SK-N-SH (cell line): ENCODE data around the gene PTCSC3. TPM values are rescaled to one million over a fixed set of nuclear protein-coding genes. Genes with fewer than 3 reads are reported as not detected.

Source experiments
- CTCF ChIA-PET: fragments of 300-600, 350-600 bp; formaldehyde crosslinking; extraction: SDS; loops from one replicate; lab custom pipeline; 2021; lab: Yijun Ruan, JAX
- POLR2A ChIA-PET: fragments of 350-600 bp; sonication (Branson Sonifier 250); formaldehyde crosslinking; extraction: SDS; loops from one replicate; lab custom pipeline; 2020; ENCODE audit warnings: antibody characterized with exemption, inconsistent platforms; lab: Yijun Ruan, JAX
- DNase-seq: peaks from one replicate; pipeline ENCODE4 v3.0.0; 2012
- H2AFZ ChIP-seq: fragments of 200-600 bp; sonication (generic); 2 replicates; pipeline ENCODE4 v1.8.1; 2016; ENCODE audit warnings: antibody characterized with exemption, mild to moderate bottlenecking, low read depth
- H3F3A ChIP-seq: fragments of 200-600 bp; sonication (generic); replicated peaks from 2 replicates; pipeline ENCODE3; 2016; ENCODE audit warnings: antibody characterized with exemption, mild to moderate bottlenecking; ENCODE audit not compliant: insufficient read depth
- H3K27ac ChIP-seq, 2 experiments: fragments of 200-500 bp in 1 of 2; fragments of 200-600 bp in 1 of 2; sonication (Bioruptor generic) in 1 of 2; sonication (generic), shearing (Covaris generic) in 1 of 2; 2 replicates each; pipeline versions ENCODE4 v1.5.1 to v1.6.1; 2014 to 2016; ENCODE audit warnings: low read depth in 2 of 2, inconsistent platforms in 1 of 2, low read length in 1 of 2, mild to moderate bottlenecking in 1 of 2, mixed read lengths in 1 of 2
- H3K27me3 ChIP-seq: fragments of 200-600 bp; sonication (generic), shearing (Covaris generic); 2 replicates; pipeline ENCODE4 v1.6.1; 2016; ENCODE audit warnings: mixed run types; ENCODE audit not compliant: insufficient read depth
- H3K36me3 ChIP-seq, 2 experiments: fragments of 200-500 bp in 1 of 2; fragments of 200-600 bp in 1 of 2; sonication (Bioruptor generic) in 1 of 2; sonication (generic) in 1 of 2; replicated peaks in 1 of 2; 2 replicates each; pipeline versions ENCODE3 to v1.5.1; 2014 to 2016; ENCODE audit warnings: low read length in 1 of 2, mild to moderate bottlenecking in 1 of 2; ENCODE audit not compliant: insufficient read depth in 2 of 2, control insufficient read depth in 1 of 2
- H3K4me1 ChIP-seq, 2 experiments: fragments of 200-500 bp in 1 of 2; fragments of 200-600 bp in 1 of 2; sonication (Bioruptor generic) in 1 of 2; sonication (generic), shearing (Covaris generic) in 1 of 2; 2 replicates each; pipeline versions ENCODE4 v1.5.1 to v1.6.1; 2014 to 2016; ENCODE audit warnings: low read depth in 1 of 2, low read length in 1 of 2, mixed run types in 1 of 2; ENCODE audit not compliant: insufficient read depth in 2 of 2, control insufficient read depth in 1 of 2
- H3K4me2 ChIP-seq: fragments of 200-600 bp; sonication (generic), shearing (Covaris generic); 2 replicates; pipeline ENCODE4 v1.6.1; 2017; ENCODE audit warnings: mixed run types
- H3K4me3 ChIP-seq, 2 experiments: fragments of 200-500 bp in 1 of 2; fragments of 200-600 bp in 1 of 2; sonication (Bioruptor generic) in 1 of 2; sonication (generic), shearing (Covaris generic) in 1 of 2; 2 replicates each; pipeline versions ENCODE4 v1.5.1 to v1.8.1; 2014 to 2016; ENCODE audit warnings: low read depth in 2 of 2, inconsistent platforms in 1 of 2, low read length in 1 of 2, mild to moderate bottlenecking in 1 of 2, mixed read lengths in 1 of 2, moderate library complexity in 1 of 2
- H3K79me2 ChIP-seq: fragments of 200-600 bp; sonication (generic); 2 replicates; pipeline ENCODE4 v1.8.1; 2017; ENCODE audit warnings: mild to moderate bottlenecking; ENCODE audit not compliant: insufficient read depth
- H3K9ac ChIP-seq: fragments of 200-600 bp; sonication (generic); 2 replicates; pipeline ENCODE4 v1.6.1; 2017; ENCODE audit warnings: mixed run types
- H3K9me2 ChIP-seq: fragments of 200-600 bp; sonication (generic); 2 replicates; pipeline ENCODE4 v1.6.1; 2017; ENCODE audit warnings: mixed run types
- H3K9me3 ChIP-seq: fragments of 200-600 bp; sonication (generic); 2 replicates; pipeline ENCODE4 v1.6.1; 2017; ENCODE audit warnings: mixed run types, mild to moderate bottlenecking, moderate library complexity
- H4K20me1 ChIP-seq: fragments of 200-600 bp; sonication (generic); 2 replicates; pipeline ENCODE4 v1.6.1; 2017; ENCODE audit warnings: mild to moderate bottlenecking, mixed run types; ENCODE audit not compliant: insufficient read depth
- ELF1 ChIP-seq: IDR thresholded peaks from 2 replicates; pipeline ENCODE4 v1.4.0; 2012
- EP300 ChIP-seq, 2 experiments: IDR thresholded peaks; 2 replicates each; pipeline versions ENCODE4 v1.4.0 to v1.6.1; 2012; ENCODE audit warnings: borderline replicate concordance in 1 of 2, low read depth in 1 of 2, low read length in 1 of 2
- FOXJ3 ChIP-seq: sonication (generic); formaldehyde crosslinking; IDR thresholded peaks from 2 replicates; pipeline ENCODE4 v1.5.1; 2020; ENCODE audit warnings: mild to moderate bottlenecking, missing genetic modification reagents
- FOXM1 ChIP-seq: IDR thresholded peaks from 2 replicates; pipeline ENCODE4 v1.4.0; 2012; ENCODE audit warnings: low read depth, mild to moderate bottlenecking
- GABPA ChIP-seq: IDR thresholded peaks from 2 replicates; pipeline ENCODE4 v1.4.0; 2012; ENCODE audit warnings: low read depth, mild to moderate bottlenecking
- JUND ChIP-seq: IDR thresholded peaks from 2 replicates; pipeline ENCODE4 v1.4.0; 2012
- MAX ChIP-seq: IDR thresholded peaks from 2 replicates; pipeline ENCODE4 v1.4.0; 2012; ENCODE audit warnings: low read depth
- MEF2A ChIP-seq: IDR thresholded peaks from 2 replicates; pipeline ENCODE4 v1.4.0; 2012; ENCODE audit warnings: low read depth, borderline replicate concordance
- NFIC ChIP-seq: IDR thresholded peaks from 2 replicates; pipeline ENCODE4 v1.4.0; 2012; ENCODE audit warnings: borderline replicate concordance
- NRF1 ChIP-seq: IDR thresholded peaks from 2 replicates; pipeline ENCODE4 v1.6.1; 2012; ENCODE audit warnings: low read depth, mild to moderate bottlenecking, low read length
- PBX3 ChIP-seq: IDR thresholded peaks from 2 replicates; pipeline ENCODE4; 2012
- RAD21 ChIP-seq: IDR thresholded peaks from 2 replicates; pipeline ENCODE4 v1.6.1; 2012; ENCODE audit warnings: mild to moderate bottlenecking, low read length
- RCOR1 ChIP-seq: fragments of 150-350 bp; IDR thresholded peaks from 2 replicates; pipeline ENCODE4 v1.6.1; 2017; ENCODE audit warnings: antibody characterized with exemption, low read length
- RXRA ChIP-seq: IDR thresholded peaks from 2 replicates; pipeline ENCODE4 v1.4.0; 2012; ENCODE audit warnings: low read depth, mild to moderate bottlenecking, borderline replicate concordance
- SIN3A ChIP-seq: IDR thresholded peaks from 2 replicates; pipeline ENCODE4 v1.6.1; 2012; ENCODE audit warnings: low read depth, mild to moderate bottlenecking, low read length, moderate library complexity, borderline replicate concordance
- SMC3 ChIP-seq: IDR thresholded peaks from 2 replicates; pipeline ENCODE4 v1.6.1; 2012; ENCODE audit warnings: low read depth, low read length, improper control_type of control experiment
- TCF12 ChIP-seq: IDR thresholded peaks from 2 replicates; pipeline ENCODE4 v1.4.0; 2012
- ZBTB33 ChIP-seq: IDR thresholded peaks from 2 replicates; pipeline ENCODE4 v1.4.0; 2012; ENCODE audit warnings: low read depth, borderline replicate concordance
- WGBS: methylation state at CpG from one replicate; pipeline ENCODE4 v1.1.6; 2017; ENCODE audit warnings: low lambda C conversion rate; 5-methylcytosine and 5-hydroxymethylcytosine counted together
- polyA plus RNA-seq, 3 experiments: library from polyadenylated mRNA; depleted of rRNA; stranded (reverse); fragments of >200 nt; gene quantifications; 2 replicates each; pipeline ENCODE4 v1.2.3, GENCODE V29; 2012
- TF ChIP-seq, protein P1 (sequence below): fragments of 150-350 bp; IDR thresholded peaks from 2 replicates; pipeline ENCODE4 v1.6.1; 2016; ENCODE audit warnings: mild to moderate bottlenecking, low read depth, low read length
- TF ChIP-seq, protein P2 (sequence below): fragments of 150-350 bp; IDR thresholded peaks from 2 replicates; pipeline ENCODE4 v1.6.1; 2017; ENCODE audit warnings: antibody characterized with exemption, low read length, low read depth, borderline replicate concordance
- TF ChIP-seq, protein P3 (sequence below): IDR thresholded peaks from 2 replicates; pipeline ENCODE4 v1.4.0; 2012; ENCODE audit warnings: low read depth, borderline replicate concordance

PTCSC3 gene
- polyA plus RNA-seq, 1 of the 3 experiments (the other 2 are of a cell fraction) = not detected

- H3K36me3 ChIP-seq = no peaks in the 10 kb centered on the region
- H3K9me3 ChIP-seq = no peaks in the 10 kb centered on the region
- DNase-seq = no peak
- no peak for TF ChIP-seq GABPA
- no peak for TF ChIP-seq MAX
- TF ChIP-seq SMC3 = no peak
- TF ChIP-seq ZBTB33 = no peak
- TF ChIP-seq EP300 (IDR thresholded peaks at IDR 0.05; ENCODE audit: borderline replicate concordance in 1 of 2, low read depth in 1 of 2, low read length in 1 of 2) = no peak
- no peak for TF ChIP-seq SIN3A
- TF ChIP-seq JUND = no peak
- TF ChIP-seq TCF12 = no peak
- TF ChIP-seq PBX3 = no peak
- H2AFZ ChIP-seq = no peak overlapping the region
- no peak overlapping the region for H3K4me2 ChIP-seq
- 69% methylated on average over 2 of the region's 2 CpGs for WGBS
- ChIA-PET POLR2A (no interaction called here), CTCF (no interaction called here)
- no peaks in the 10 kb centered on the region for H3K4me1 ChIP-seq
- no peaks in the 10 kb centered on the region for H4K20me1 ChIP-seq
- H3K27me3 ChIP-seq = peaks cover 16% of the 10 kb centered on the region; the same call in 1 of the 2 replicates
- H3F3A ChIP-seq = no peaks in the 10 kb centered on the region
- H3K9me2 ChIP-seq = no peaks in the 10 kb centered on the region
- H3K4me3 ChIP-seq = no peak overlapping the region
- no peak overlapping the region for H3K27ac ChIP-seq
- no peaks in the 10 kb centered on the region for H3K79me2 ChIP-seq
- no peak overlapping the region for H3K9ac ChIP-seq
Observed at GRCh38 chr14:36217027-36217426, 40.5 kb upstream of the PTCSC3 start.

GRCh38 chr14:36215217-36215598 is 38.7 kb upstream of the PTCSC3 start:
- Histone ChIP-seq H3K79me2 (no peaks in the 10 kb centered on the region), H4K20me1 (no peaks in the 10 kb centered on the region), H3K9me3 (no peaks in the 10 kb centered on the region), H3K27ac (no peak overlapping the region), H3K9ac (no peak overlapping the region), H3K4me1 (no peaks in the 10 kb centered on the region), H3K4me3 (no peak overlapping the region), H3K36me3 (no peaks in the 10 kb centered on the region), H2AFZ (no peak overlapping the region), H3F3A (no peaks in the 10 kb centered on the region), H3K27me3 (peaks cover 16% of the 10 kb centered on the region; the same call in 1 of the 2 replicates), H3K9me2 (no peaks in the 10 kb centered on the region), H3K4me2 (no peak overlapping the region)
- POLR2A ChIA-PET = no interaction called here
- CTCF ChIA-PET = no interaction called here
- WGBS = 3% methylated on average over 3 of the region's 3 CpGs
- TF ChIP-seq RXRA (no peak), MEF2A (no peak), FOXJ3 (CRISPR knock-in tag) (no peak), JUND (no peak), MAX (no peak), TCF12 (no peak), NRF1 (no peak), ELF1 (no peak), RCOR1 (no peak), FOXM1 (no peak), RAD21 (no peak), NFIC (no peak)
- TF ChIP-seq, protein P1, sequence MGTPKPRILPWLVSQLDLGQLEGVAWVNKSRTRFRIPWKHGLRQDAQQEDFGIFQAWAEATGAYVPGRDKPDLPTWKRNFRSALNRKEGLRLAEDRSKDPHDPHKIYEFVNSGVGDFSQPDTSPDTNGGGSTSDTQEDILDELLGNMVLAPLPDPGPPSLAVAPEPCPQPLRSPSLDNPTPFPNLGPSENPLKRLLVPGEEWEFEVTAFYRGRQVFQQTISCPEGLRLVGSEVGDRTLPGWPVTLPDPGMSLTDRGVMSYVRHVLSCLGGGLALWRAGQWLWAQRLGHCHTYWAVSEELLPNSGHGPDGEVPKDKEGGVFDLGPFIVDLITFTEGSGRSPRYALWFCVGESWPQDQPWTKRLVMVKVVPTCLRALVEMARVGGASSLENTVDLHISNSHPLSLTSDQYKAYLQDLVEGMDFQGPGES = no peak
- TF ChIP-seq, protein P2, sequence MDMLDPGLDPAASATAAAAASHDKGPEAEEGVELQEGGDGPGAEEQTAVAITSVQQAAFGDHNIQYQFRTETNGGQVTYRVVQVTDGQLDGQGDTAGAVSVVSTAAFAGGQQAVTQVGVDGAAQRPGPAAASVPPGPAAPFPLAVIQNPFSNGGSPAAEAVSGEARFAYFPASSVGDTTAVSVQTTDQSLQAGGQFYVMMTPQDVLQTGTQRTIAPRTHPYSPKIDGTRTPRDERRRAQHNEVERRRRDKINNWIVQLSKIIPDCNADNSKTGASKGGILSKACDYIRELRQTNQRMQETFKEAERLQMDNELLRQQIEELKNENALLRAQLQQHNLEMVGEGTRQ = no peak
- TF ChIP-seq, protein P3, sequence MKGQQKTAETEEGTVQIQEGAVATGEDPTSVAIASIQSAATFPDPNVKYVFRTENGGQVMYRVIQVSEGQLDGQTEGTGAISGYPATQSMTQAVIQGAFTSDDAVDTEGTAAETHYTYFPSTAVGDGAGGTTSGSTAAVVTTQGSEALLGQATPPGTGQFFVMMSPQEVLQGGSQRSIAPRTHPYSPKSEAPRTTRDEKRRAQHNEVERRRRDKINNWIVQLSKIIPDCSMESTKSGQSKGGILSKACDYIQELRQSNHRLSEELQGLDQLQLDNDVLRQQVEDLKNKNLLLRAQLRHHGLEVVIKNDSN = no peak
- DNase-seq = no peak
